ENCODE results near the gene ARHGAP26. TPM values are rescaled to one million over a fixed set of nuclear protein-coding genes. Genes with fewer than 3 reads are reported as not detected.
A peak's percentile ranks its signal among the peaks of the same experiment; 100 is the strongest.

Gene ARHGAP26
- total RNA-seq, 2 donors from 2014 or later = 15.7 to 23.4 TPM

- DNase-seq (ENCODE audit: low spot score in 2 of 2) = no peak
- H3K9me3 Mint-ChIP-seq = no peaks in the 10 kb centered on the region
- H3K27ac Mint-ChIP-seq = no peak overlapping the region
- ATAC-seq = no peak
- H3K36me3 Mint-ChIP-seq = no peaks in the 10 kb centered on the region
These were observed 90.1 kb downstream of the ARHGAP26 start for GRCh38 chr5:142860270-142860669.

- DNase-seq (ENCODE audit: low spot score in 2 of 2) (no peak), ATAC-seq (no peak)
- no peaks in the 10 kb centered on the region for H3K36me3 Mint-ChIP-seq
- H3K27ac Mint-ChIP-seq = no peak overlapping the region
- H3K9me3 Mint-ChIP-seq = no peaks in the 10 kb centered on the region
These were observed 90.8 kb downstream of the ARHGAP26 start for GRCh38 chr5:142861011-142861410.

GRCh38 chr5:142862594-142862993 lies 92.4 kb downstream of the ARHGAP26 start:
- no peak overlapping the region for H3K27ac Mint-ChIP-seq
- no peaks in the 10 kb centered on the region for H3K36me3 Mint-ChIP-seq
- no peaks in the 10 kb centered on the region for H3K9me3 Mint-ChIP-seq
- no peak for DNase-seq (ENCODE audit: low spot score in 2 of 2)
- ATAC-seq = no peak

- Mint-ChIP-seq H3K36me3 (no peaks in the 10 kb centered on the region), H3K9me3 (no peaks in the 10 kb centered on the region), H3K27ac (peak overlapping the region; percentile 37 to 55)
- DNase-seq (ENCODE audit: low spot score in 2 of 2) = no peak
- peak in 1 of 2 donors; percentile 32 for ATAC-seq
These were observed 93.7 kb downstream of the ARHGAP26 start for GRCh38 chr5:142863856-142864255.

GRCh38 chr5:142864290-142865260 lies 94.4 kb downstream of the ARHGAP26 start:
- DNase-seq (ENCODE audit: low spot score in 2 of 2) (no peak), ATAC-seq (peak; percentile 30 to 38)
- Mint-ChIP-seq H3K36me3 (no peaks in the 10 kb centered on the region), H3K9me3 (no peaks in the 10 kb centered on the region), H3K27ac (peak overlapping the region; percentile 37 to 55)

GRCh38 chr5:142865631-142866030 lies 95.5 kb downstream of the ARHGAP26 start:
- H3K9me3 Mint-ChIP-seq = no peaks in the 10 kb centered on the region
- ATAC-seq (no peak), DNase-seq (ENCODE audit: low spot score in 2 of 2) (no peak)
- no peaks in the 10 kb centered on the region for H3K36me3 Mint-ChIP-seq
- H3K27ac Mint-ChIP-seq = no peak overlapping the region

- no peaks in the 10 kb centered on the region for H3K9me3 Mint-ChIP-seq
- no peak overlapping the region for H3K27ac Mint-ChIP-seq
- ATAC-seq (peak; percentile 91 to 92), DNase-seq (ENCODE audit: low spot score in 2 of 2) (peak in 1 of 2 donors; percentile 47)
- no peaks in the 10 kb centered on the region for H3K36me3 Mint-ChIP-seq
These were observed 96.5 kb downstream of the ARHGAP26 start for GRCh38 chr5:142866563-142867275.

- Mint-ChIP-seq H3K27ac (no peak overlapping the region), H3K9me3 (no peaks in the 10 kb centered on the region), H3K36me3 (no peaks in the 10 kb centered on the region)
- DNase-seq (ENCODE audit: low spot score in 2 of 2) (no peak), ATAC-seq (no peak)
These were observed 99.7 kb downstream of the ARHGAP26 start for GRCh38 chr5:142869886-142870285.

- ATAC-seq (no peak), DNase-seq (ENCODE audit: low spot score in 2 of 2) (no peak)
- H3K36me3 Mint-ChIP-seq = no peaks in the 10 kb centered on the region
- H3K9me3 Mint-ChIP-seq = no peaks in the 10 kb centered on the region
- no peak overlapping the region for H3K27ac Mint-ChIP-seq
These were observed 100.6 kb downstream of the ARHGAP26 start for GRCh38 chr5:142870532-142871362.

GRCh38 chr5:142871363-142872193 lies 101.4 kb downstream of the ARHGAP26 start:
- ATAC-seq = no peak
- no peaks in the 10 kb centered on the region for H3K9me3 Mint-ChIP-seq
- H3K36me3 Mint-ChIP-seq = no peaks in the 10 kb centered on the region
- no peak for DNase-seq (ENCODE audit: low spot score in 2 of 2)
- H3K27ac Mint-ChIP-seq = peak overlapping the region in 1 of 2 donors; percentile 27

- Mint-ChIP-seq H3K36me3 (no peaks in the 10 kb centered on the region), H3K9me3 (no peaks in the 10 kb centered on the region), H3K27ac (no peak overlapping the region)
- no peak for ATAC-seq
- no peak for DNase-seq (ENCODE audit: low spot score in 2 of 2)
These were observed 102.0 kb downstream of the ARHGAP26 start for GRCh38 chr5:142872217-142872616.

- Mint-ChIP-seq H3K27ac (no peak overlapping the region), H3K9me3 (no peaks in the 10 kb centered on the region), H3K36me3 (no peaks in the 10 kb centered on the region)
- DNase-seq (ENCODE audit: low spot score in 2 of 2) = no peak
- no peak for ATAC-seq
These were observed 102.6 kb downstream of the ARHGAP26 start for GRCh38 chr5:142872795-142873194.

- ATAC-seq (no peak), DNase-seq (ENCODE audit: low spot score in 2 of 2) (no peak)
- no peaks in the 10 kb centered on the region for H3K9me3 Mint-ChIP-seq
- H3K36me3 Mint-ChIP-seq = no peaks in the 10 kb centered on the region
- no peak overlapping the region for H3K27ac Mint-ChIP-seq
These were observed 103.7 kb downstream of the ARHGAP26 start for GRCh38 chr5:142873831-142874230.

GRCh38 chr5:142874540-142874939 lies 104.4 kb downstream of the ARHGAP26 start:
- H3K36me3 Mint-ChIP-seq = no peaks in the 10 kb centered on the region
- no peak for ATAC-seq
- H3K9me3 Mint-ChIP-seq = no peaks in the 10 kb centered on the region

GRCh38 chr5:142875936-142876335 lies 105.8 kb downstream of the ARHGAP26 start:
- no peaks in the 10 kb centered on the region for H3K36me3 Mint-ChIP-seq
- no peak for DNase-seq (ENCODE audit: low spot score in 2 of 2)

More at GRCh38 chr5:142874540-142874939, 104.4 kb downstream of the ARHGAP26 start:
- no peak for DNase-seq (ENCODE audit: low spot score in 2 of 2)
- H3K27ac Mint-ChIP-seq = no peak overlapping the region

GRCh38 chr5:142876817-142877216 lies 106.6 kb downstream of the ARHGAP26 start:
- H3K9me3 Mint-ChIP-seq = no peaks in the 10 kb centered on the region
- ATAC-seq = no peak

More at GRCh38 chr5:142875936-142876335, 105.8 kb downstream of the ARHGAP26 start:
- ATAC-seq = no peak
- Mint-ChIP-seq H3K27ac (no peak overlapping the region), H3K9me3 (no peaks in the 10 kb centered on the region)

More at GRCh38 chr5:142876817-142877216, 106.6 kb downstream of the ARHGAP26 start:
- DNase-seq (ENCODE audit: low spot score in 2 of 2) = no peak
- Mint-ChIP-seq H3K36me3 (no peaks in the 10 kb centered on the region), H3K27ac (no peak overlapping the region)

Measured in activated naive CD4-positive, alpha-beta T cell treated with anti-CD3 and anti-CD28 coated beads, Interleukin-2, amount 50 U/mL, for 72 hours (primary cell).